ENCODE measurements around the gene MIPEP.

DNA sequence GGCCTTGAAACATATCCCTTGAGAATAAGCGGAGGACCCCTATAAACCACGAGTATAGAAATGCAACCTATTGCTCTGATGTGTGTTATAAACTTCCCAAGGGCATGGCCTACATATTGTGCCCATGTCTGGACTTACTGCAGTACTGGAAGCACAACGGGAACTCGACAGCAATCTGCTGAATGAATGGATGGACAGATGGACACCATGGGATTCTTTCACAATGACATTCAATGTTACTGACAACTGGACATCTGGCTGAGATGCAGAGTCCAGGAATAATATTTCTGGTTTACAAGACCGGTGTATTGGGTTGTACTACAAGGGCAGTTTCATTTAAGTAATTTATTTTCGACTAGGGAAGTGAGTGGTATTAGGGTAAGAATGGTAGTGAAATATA, 123.7 kb downstream of the MIPEP start:
- no peak for TF ChIP-seq POLR2A (IDR thresholded peaks at IDR 0.05)
- TF ChIP-seq, protein P1, sequence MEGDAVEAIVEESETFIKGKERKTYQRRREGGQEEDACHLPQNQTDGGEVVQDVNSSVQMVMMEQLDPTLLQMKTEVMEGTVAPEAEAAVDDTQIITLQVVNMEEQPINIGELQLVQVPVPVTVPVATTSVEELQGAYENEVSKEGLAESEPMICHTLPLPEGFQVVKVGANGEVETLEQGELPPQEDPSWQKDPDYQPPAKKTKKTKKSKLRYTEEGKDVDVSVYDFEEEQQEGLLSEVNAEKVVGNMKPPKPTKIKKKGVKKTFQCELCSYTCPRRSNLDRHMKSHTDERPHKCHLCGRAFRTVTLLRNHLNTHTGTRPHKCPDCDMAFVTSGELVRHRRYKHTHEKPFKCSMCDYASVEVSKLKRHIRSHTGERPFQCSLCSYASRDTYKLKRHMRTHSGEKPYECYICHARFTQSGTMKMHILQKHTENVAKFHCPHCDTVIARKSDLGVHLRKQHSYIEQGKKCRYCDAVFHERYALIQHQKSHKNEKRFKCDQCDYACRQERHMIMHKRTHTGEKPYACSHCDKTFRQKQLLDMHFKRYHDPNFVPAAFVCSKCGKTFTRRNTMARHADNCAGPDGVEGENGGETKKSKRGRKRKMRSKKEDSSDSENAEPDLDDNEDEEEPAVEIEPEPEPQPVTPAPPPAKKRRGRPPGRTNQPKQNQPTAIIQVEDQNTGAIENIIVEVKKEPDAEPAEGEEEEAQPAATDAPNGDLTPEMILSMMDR (IDR thresholded peaks at IDR 0.05): no peak
